SKM-1 (cell line): ENCODE data around the gene MAST3.
"Not testable (repeated sequence)": the region's sequence is repeated elsewhere in the genome, so short reads cannot be mapped to it uniquely, and the experiment has no call there.

Experiments used
- DNase-seq: peaks from one replicate; lab custom pipeline; 2025; ENCODE audit not compliant: unreplicated experiment; lab: John Stamatoyannopoulos, UW

Gene MAST3

DNA sequence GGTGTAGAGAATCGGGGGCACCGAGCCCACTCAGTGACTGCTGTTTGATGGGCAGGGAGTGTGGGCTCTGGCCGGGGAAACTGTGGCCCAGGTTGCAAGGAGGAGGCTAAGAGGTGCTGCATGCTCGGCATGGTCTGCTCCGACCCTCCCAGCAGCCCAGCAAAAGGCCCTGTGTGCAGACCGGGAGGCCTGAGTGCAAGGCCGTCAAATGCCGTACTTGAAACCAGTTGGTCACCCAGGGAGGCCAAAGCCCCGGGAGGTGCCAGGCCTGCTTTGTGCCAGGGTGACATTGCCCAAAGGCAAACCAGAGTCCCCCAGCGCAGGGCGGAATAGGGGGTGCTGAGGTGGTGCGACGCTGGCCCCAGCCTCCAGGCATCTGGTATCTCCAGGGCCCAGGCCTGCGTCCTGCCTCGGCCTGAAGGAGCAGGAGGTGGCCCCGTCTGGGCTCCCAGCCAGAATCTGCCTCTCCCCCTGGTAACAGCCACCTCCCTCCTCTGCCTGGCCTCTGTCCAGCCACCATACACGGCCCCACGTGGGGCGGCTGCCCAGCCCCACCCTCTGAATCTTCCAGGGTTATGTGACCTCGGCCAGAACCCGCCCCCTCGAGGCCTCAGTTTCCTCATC is 59.4 kb downstream of the MAST3 start:
- DNase-seq = no peak

GRCh38 chr19:18157465-18158063 is 60.0 kb downstream of the MAST3 start:
- no peak for DNase-seq

DNA sequence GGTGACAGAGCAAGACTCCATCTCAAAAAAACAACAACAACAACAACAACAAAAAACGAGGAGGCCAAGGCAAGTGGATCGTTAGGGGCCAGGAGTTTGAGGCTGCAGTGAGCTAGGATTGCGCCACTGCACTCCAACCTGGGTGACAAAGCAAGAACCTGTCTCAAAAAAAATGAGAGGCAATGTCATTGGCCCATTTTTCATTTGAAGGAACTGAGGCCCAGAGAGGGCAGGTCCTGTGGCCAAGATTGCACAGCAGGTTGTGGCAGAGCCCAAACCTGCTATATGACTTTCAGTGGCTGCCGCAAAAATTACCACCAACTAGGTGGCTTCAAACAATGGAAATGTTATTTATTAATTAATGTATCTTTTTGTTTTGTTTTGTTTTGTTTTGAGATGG is 60.9 kb downstream of the MAST3 start:
- DNase-seq = no peak

DNA sequence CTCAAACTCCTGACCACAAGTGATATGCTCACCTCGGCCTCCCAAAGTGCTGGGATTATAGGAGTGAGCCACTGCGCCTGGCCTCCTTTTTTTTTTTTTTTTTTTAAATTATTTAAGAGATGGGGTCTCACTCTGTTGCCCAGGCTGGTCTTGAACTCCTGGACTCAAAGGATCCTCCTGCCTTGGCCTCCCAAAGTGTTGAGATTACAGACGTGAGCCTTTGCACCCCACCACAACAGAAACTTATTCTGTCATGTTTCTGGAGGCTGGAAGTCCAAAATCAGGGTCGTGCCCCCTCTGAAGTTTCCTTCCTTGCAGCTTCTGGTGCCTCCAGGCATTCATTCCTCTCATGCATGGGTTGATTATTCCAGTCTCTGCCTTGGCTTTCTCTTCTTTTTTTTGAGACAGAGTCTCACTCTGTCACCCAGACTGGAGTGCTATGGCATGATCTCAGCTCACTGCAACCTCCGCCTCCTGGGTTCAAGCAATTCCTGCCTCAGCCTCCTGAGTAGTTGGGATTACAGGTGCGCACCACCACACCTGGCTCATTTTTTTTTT is 61.6 kb downstream of the MAST3 start:
- DNase-seq = not testable (repeated sequence)

GRCh38 chr19:18159810-18160209 is 62.2 kb downstream of the MAST3 start:
- DNase-seq = no peak

DNA sequence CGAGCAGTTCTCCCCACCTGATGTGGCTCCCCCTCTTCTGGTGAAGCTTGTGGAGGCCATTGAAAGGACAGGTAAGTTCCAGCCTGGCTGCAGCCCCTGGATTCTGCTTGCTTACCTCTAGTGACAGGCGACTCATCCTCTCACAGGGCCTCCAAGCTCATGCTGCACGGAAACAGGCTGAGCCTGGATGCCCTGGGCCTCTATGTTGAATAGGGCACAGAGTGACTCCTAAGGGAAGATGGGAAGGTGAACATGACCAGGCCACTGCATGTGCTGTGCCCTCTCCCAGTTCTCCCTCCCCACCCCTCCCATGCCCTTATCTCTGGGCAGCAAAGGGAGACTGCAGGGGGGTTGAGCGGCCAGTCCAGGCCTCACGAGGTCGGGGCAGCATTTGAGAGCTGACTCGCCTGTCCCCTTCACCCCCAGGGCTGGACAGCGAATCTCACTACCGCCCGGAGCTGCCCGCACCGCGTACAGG is 63.0 kb downstream of the MAST3 start:
- no peak for DNase-seq

GRCh38 chr19:18160971-18161635 is 63.5 kb downstream of the MAST3 start:
- peak; percentile 42 for DNase-seq

- no peak for DNase-seq
Measured at GRCh38 chr19:18161636-18162002, 64.0 kb downstream of the MAST3 start.

GRCh38 chr19:18164072-18164471 is 66.5 kb downstream of the MAST3 start:
- DNase-seq = no peak

DNA sequence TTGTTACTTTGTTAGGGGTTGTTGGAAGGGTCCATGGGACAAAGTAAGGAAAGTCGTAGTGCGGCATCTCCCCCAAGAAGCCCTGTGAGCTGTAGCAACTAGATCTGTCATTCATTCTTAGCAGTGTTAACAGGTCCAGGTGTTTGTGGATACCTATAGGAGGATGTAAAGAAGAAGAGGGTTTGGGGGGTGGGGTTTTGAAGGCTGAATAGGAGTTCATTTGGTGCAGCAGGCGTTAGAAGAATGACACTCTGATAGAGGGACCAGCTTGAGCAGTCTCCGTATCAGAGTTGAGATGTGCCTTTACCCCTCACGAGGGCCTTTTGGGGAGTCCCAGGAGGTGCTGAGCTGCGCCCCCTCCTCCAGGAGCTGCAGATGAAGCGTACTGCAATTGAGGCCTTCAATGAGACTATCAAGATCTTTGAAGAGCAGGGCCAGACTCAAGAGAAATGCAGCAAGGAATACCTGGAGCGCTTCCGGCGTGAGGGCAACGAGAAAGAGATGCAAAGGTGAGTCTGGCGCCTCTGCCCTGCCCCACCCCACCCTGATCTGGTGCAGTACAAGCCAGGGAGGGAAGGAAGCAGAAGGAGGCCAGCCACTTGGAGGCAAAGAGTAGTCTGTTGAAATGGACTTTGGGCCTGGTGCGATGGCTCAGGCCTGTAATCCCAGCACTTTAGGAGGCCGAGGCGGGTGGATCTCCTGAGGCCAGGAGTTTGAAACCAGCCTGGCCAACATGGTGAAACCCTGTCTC is 68.4 kb downstream of the MAST3 start:
- no peak for DNase-seq

- no peak for DNase-seq
Measured at GRCh38 chr19:18167011-18167410, 69.4 kb downstream of the MAST3 start.

DNA sequence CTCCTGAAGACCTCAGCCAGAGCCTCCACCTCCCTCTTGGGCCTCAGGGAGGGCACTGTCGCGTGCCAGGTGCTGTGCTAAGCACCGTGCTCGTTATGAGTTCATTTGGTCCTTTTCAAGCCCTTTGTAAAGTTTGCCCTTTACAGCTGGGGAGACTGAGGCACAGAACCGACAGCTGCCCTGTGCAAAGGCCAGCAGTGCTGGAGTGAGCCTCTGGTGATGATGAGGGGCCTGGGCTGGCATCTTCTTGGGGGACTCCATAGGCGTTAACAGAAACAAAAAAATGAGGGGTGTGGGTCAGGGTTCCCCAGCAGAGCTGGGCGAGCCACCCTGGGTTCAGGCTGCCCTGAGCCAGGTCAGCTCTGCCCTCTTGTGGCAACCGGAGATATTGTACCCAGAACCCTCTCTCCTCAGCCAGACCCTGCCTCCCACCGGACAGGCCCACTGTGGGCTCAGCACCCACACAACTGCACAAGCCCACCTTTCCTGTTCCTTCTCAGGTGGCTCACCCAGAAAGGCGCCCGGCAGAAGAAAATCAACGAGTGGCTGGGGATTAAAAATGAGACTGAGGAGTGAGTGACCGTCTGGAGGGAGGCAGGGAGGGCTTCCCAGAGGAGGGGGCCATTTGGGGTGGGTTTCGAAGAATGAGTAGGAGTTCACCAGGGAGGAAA is 70.5 kb downstream of the MAST3 start:
- DNase-seq = peak; percentile 27

- DNase-seq = no peak
Measured at GRCh38 chr19:18168673-18169381, 71.2 kb downstream of the MAST3 start.

- DNase-seq = no peak
Measured at GRCh38 chr19:18170714-18171255, 73.2 kb downstream of the MAST3 start.

DNA sequence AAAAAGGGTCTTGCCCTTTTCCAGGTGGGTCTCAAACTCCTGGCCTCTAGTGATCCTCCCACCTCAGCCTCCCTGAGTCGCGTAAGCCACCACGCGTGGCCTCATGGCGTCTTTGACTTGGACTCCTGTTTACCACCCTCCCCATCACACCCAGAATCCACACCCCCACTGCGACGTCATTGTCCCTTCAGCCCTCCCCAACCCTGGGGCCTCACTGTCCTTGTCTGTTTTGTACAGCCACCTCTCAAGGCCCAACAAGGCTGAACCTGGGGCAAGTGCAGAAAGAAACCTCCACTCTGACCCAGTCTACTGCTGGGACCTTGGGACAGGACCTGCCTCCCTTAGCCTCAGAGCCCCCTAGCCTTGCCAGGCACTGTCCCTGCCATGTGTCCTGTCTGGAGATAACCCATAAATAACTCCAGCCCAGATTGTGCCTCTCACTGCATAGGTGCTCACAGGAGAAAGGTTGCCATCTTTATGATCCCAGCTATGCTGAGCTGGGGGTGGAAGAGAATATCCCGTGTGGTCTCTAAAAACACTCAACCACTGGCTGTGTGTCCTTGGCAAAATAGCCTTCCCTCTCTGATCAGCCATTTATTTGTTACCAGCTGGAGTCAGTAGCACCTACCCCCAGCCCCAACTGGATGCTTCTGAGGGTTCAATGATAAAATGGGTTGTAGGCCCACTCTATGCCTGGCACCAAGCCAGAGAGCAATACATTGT is 74.2 kb downstream of the MAST3 start:
- no peak for DNase-seq

- DNase-seq = no peak
Measured at GRCh38 chr19:18172331-18173053, 74.9 kb downstream of the MAST3 start.

GRCh38 chr19:18173054-18173571 is 75.5 kb downstream of the MAST3 start:
- no peak for DNase-seq

DNA sequence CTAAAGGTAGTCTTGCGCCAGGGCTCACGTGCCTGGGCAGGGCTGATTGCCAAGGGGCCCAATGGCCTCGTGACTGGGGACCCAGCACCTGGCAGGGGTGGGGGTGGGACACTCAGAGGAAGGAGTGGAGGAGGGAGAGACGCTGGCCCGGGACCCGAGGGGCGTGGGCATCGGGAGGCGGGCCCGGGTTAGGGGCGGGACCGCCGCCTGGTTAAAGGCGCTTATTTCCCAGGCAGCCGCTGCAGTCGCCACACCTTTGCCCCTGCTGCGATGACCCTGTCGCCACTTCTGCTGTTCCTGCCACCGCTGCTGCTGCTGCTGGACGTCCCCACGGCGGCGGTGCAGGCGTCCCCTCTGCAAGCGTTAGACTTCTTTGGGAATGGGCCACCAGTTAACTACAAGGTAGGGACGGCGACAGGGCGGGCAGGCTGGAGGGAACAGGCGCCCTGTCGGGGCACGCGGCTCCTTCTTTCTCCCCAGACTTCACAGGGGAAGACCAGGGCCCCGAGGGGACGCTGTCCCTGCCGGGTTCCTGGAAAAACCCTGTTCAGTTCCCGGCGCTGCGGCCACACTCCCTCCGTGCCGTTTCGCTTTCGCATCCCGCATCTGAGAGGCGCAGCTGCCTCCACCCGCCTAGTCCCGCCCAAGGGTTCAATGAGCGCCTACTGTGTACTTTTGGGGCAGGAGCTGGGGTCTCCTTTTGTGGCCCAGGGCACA is 76.2 kb downstream of the MAST3 start, which contains the start of gene IFI30:
Gene IFI30, plus strand, starts transcription at position 242 of the 717 bp plus-strand sequence. Its CDS starts 29 bp downstream, at position 271.
- DNase-seq = peak; percentile 39
